HCT116 (cell line): ENCODE results near the gene RNF150. TPM values are rescaled to one million over a fixed set of nuclear protein-coding genes. Genes with fewer than 3 reads are reported as not detected.

Experiments used
- ATAC-seq: fragments of 200-7000 bp; cut with Tn5 transposase; 2 replicates; pipeline ENCODE4 v1.9.1; 2020; ENCODE audit warnings: mild to moderate bottlenecking, moderate library complexity
- BruUV-seq: library from RNA; stranded (reverse); fragments of 400-500 nt; replicated peaks from 2 replicates; lab custom pipeline; 2021; lab: Mats Ljungman, UMichigan
- CTCF ChIA-PET: fragments of 300-600 bp; sonication (Branson Sonifier 250); formaldehyde crosslinking; loops from one replicate; lab custom pipeline; 2021; ENCODE audit warnings: antibody characterized with exemption; lab: Charles Lee
- POLR2A ChIA-PET: fragments of 300-600, 350-600 bp; sonication (Branson Sonifier 250); formaldehyde crosslinking; loops from one replicate; lab custom pipeline; 2021; ENCODE audit warnings: antibody characterized with exemption; lab: Charles Lee
- RAD21 ChIA-PET, 2 experiments: fragments of 300-600 bp; sonication (Branson Sonifier 250); formaldehyde crosslinking; loops; one replicate each; lab custom pipeline; 2023; ENCODE audit warnings: low total read pairs in 2 of 2; ENCODE audit not compliant: uncharacterized antibody in 2 of 2, unreplicated experiment in 2 of 2, low non-redundant PET in 1 of 2; lab: Charles Lee
- DNase-seq: peaks from one replicate; pipeline ENCODE4 v3.0.0-alpha.2; 2010; ENCODE audit warnings: low read depth, low spot score
- H2AFZ ChIP-seq: fragments of 200-600 bp; shearing (Covaris generic), sonication (generic); 2 replicates; pipeline ENCODE4 v1.6.1; 2017; ENCODE audit warnings: low read depth, mixed run types, mixed read lengths, antibody characterized with exemption, low read length; ENCODE audit not compliant: poor library complexity, severe bottlenecking
- H3K27ac ChIP-seq: 2 replicates; pipeline ENCODE4 v1.5.1; 2012; ENCODE audit warnings: low read depth, low read length
- H3K27me3 ChIP-seq: fragments of 200-600 bp; sonication (generic); 2 replicates; pipeline ENCODE4 v1.6.1; 2016; ENCODE audit warnings: mixed run types, low read length, mixed read lengths; ENCODE audit not compliant: insufficient read depth
- H3K36me3 ChIP-seq, 2 experiments: fragments of 200-500 bp in 1 of 2; fragments of 200-600 bp in 1 of 2; sonication (Bioruptor generic) in 1 of 2; sonication (generic) in 1 of 2; 2 replicates each; pipeline versions ENCODE4 v1.5.1 to v1.6.1; 2014 to 2016; ENCODE audit warnings: low read length in 2 of 2, inconsistent platforms in 1 of 2, mixed read lengths in 1 of 2, mixed run types in 1 of 2; ENCODE audit not compliant: insufficient read depth in 2 of 2, control insufficient read depth in 1 of 2
- H3K4me1 ChIP-seq, 2 experiments: fragments of 200-600 bp in 1 of 2; sonication (generic) in 1 of 2; 2 replicates each; pipeline versions ENCODE4 v1.5.1 to v1.6.1; 2012 to 2017; ENCODE audit warnings: low read length in 2 of 2, inconsistent platforms in 1 of 2, mild to moderate bottlenecking in 1 of 2, mixed read lengths in 1 of 2, mixed run types in 1 of 2, moderate library complexity in 1 of 2; ENCODE audit not compliant: insufficient read depth in 2 of 2, control insufficient read depth in 1 of 2
- H3K4me2 ChIP-seq: fragments of 200-600 bp; sonication (generic); 2 replicates; pipeline ENCODE4 v1.6.1; 2017; ENCODE audit warnings: mixed run types, low read length, mixed read lengths
- H3K4me3 ChIP-seq, 2 experiments: fragments of 200-600 bp in 1 of 2; sonication (generic) in 1 of 2; replicated peaks in 1 of 2; 2 replicates each; pipeline ENCODE4 v1.5.1; 2011 to 2016; ENCODE audit warnings: low read length in 2 of 2, control low read depth in 1 of 2, low read depth in 1 of 2, mild to moderate bottlenecking in 1 of 2, mixed read lengths in 1 of 2, mixed run types in 1 of 2
- H3K79me2 ChIP-seq: fragments of 200-600 bp; sonication (generic); 2 replicates; pipeline ENCODE4 v1.6.1; 2017; ENCODE audit warnings: mild to moderate bottlenecking, mixed run types, low read length, moderate library complexity, mixed read lengths; ENCODE audit not compliant: insufficient read depth
- H3K9ac ChIP-seq: fragments of 200-600 bp; sonication (generic); 2 replicates; pipeline ENCODE4 v1.6.1; 2016; ENCODE audit warnings: low read length, mixed read lengths
- H3K9me2 ChIP-seq: fragments of 200-600 bp; sonication (generic), shearing (Covaris generic); 2 replicates; pipeline ENCODE4 v1.6.1; 2017; ENCODE audit warnings: mixed run types, mild to moderate bottlenecking, moderate library complexity; ENCODE audit not compliant: insufficient read depth
- H3K9me3 ChIP-seq, 2 experiments: fragments of 200-500 bp in 1 of 2; fragments of 200-600 bp in 1 of 2; sonication (Bioruptor generic) in 1 of 2; sonication (generic) in 1 of 2; 2 replicates each; pipeline ENCODE4 v1.6.1; 2014 to 2017; ENCODE audit warnings: low read length in 2 of 2, mixed read lengths in 2 of 2, inconsistent platforms in 1 of 2, low read depth in 1 of 2, mild to moderate bottlenecking in 1 of 2, mixed run types in 1 of 2, moderate library complexity in 1 of 2; ENCODE audit not compliant: control insufficient read depth in 1 of 2, insufficient read depth in 1 of 2
- H4K20me1 ChIP-seq: fragments of 200-600 bp; sonication (generic), shearing (Covaris generic); 2 replicates; pipeline ENCODE4 v1.6.1; 2017; ENCODE audit warnings: mixed run types, mild to moderate bottlenecking, moderate library complexity; ENCODE audit not compliant: insufficient read depth
- CEBPB ChIP-seq: IDR thresholded peaks from 2 replicates; pipeline ENCODE4 v1.6.1; 2012; ENCODE audit warnings: low read depth
- CTCF ChIP-seq, 3 experiments: fragments of 200-600 bp in 1 of 3; sonication (generic) in 1 of 3; IDR thresholded peaks in 2 of 3; conservative IDR thresholded peaks in 1 of 3; 2 replicates each; pipeline ENCODE4 v1.5.1; 2012 to 2017; ENCODE audit warnings: low read depth in 2 of 3, low read length in 2 of 3, antibody characterized with exemption in 1 of 3, borderline replicate concordance in 1 of 3, control low read depth in 1 of 3, mild to moderate bottlenecking in 1 of 3, mixed read lengths in 1 of 3, mixed run types in 1 of 3, moderate library complexity in 1 of 3; ENCODE audit not compliant: insufficient read depth in 1 of 3
- EGR1 ChIP-seq: IDR thresholded peaks from 2 replicates; pipeline ENCODE4 v1.6.1; 2012; ENCODE audit warnings: low read depth
- ELF1 ChIP-seq: IDR thresholded peaks from 2 replicates; pipeline ENCODE4 v1.6.1; 2012; ENCODE audit warnings: low read depth, borderline replicate concordance
- EZH2 ChIP-seq: fragments of 200-600 bp; sonication (generic); IDR thresholded peaks from 2 replicates; pipeline ENCODE4 v1.6.1; 2017; ENCODE audit warnings: antibody characterized with exemption, mixed run types
- FOSL1 ChIP-seq: IDR thresholded peaks from 2 replicates; pipeline ENCODE4 v1.6.1; 2012; ENCODE audit warnings: low read depth
- POLR2AphosphoS5 ChIP-seq: IDR thresholded peaks from 2 replicates; pipeline ENCODE4 v1.6.1; 2011; ENCODE audit warnings: mild to moderate bottlenecking, low read depth, low read length, moderate library complexity
- RAD21 ChIP-seq: IDR thresholded peaks from 2 replicates; pipeline ENCODE4 v1.6.1; 2012; ENCODE audit warnings: low read depth, mild to moderate bottlenecking
- SIN3A ChIP-seq: IDR thresholded peaks from 2 replicates; pipeline ENCODE4 v1.6.1; 2012; ENCODE audit warnings: low read depth
- SP1 ChIP-seq: IDR thresholded peaks from 2 replicates; pipeline ENCODE4 v1.6.1; 2012; ENCODE audit warnings: low read depth
- SRF ChIP-seq: IDR thresholded peaks from 2 replicates; pipeline ENCODE4 v1.6.1; 2012; ENCODE audit warnings: low read depth
- ZFX ChIP-seq: fragments of 450-650 bp; IDR thresholded peaks from 2 replicates; pipeline ENCODE4 v1.6.1; 2017
- intact Hi-C: fragments of 100-400 bp; cut with micrococcal nuclease; formaldehyde crosslinking; loops from 2 replicates; pipeline ENCODE4 v1.10.0; 2022
- total RNA-seq: library from RNA; stranded (reverse); gene quantifications from one replicate; pipeline ENCODE4 v1.2.1, GENCODE V29; 2021; ENCODE audit not compliant: unreplicated experiment

Gene RNF150
- total RNA-seq, 1 experiment from 2014 or later: 0.07 TPM

DNA sequence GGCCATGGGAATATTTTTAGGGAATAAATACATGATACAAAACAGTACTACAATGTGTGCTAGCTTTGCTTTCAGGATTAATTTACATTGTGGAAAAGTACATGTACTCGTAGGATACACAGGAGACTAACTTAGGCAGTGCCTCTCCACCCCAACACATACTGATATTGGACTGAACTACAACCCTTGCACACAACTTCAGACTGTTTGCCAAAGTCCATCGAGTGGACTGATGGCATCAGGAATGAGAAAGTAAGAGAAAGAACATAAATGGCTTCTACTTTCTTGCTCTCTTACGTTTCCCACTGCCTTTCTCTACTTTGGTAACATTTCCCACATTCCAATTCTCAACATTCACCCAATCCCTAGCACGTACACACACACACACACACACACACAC, 130.1 kb downstream of the RNF150 start:
- H3K4me3 ChIP-seq: no peak overlapping the region
- intact Hi-C loops: no loop called here
- H3K36me3 ChIP-seq: no peaks in the 10 kb centered on the region
- no peaks in the 10 kb centered on the region for H3K9me3 ChIP-seq
- ChIA-PET CTCF (no interaction called here), POLR2A (no interaction called here), RAD21 (no interaction called here)
- H3K79me2 ChIP-seq: no peaks in the 10 kb centered on the region
- no peak overlapping the region for H3K27ac ChIP-seq
- H4K20me1 ChIP-seq: no peaks in the 10 kb centered on the region
- no peak overlapping the region for H2AFZ ChIP-seq
- H3K4me1 ChIP-seq: no peaks in the 10 kb centered on the region
- no TSS peak for BruUV-seq
- no peak for DNase-seq
- no peaks in the 10 kb centered on the region for H3K27me3 ChIP-seq
- no peak for TF ChIP-seq EZH2
- no peak overlapping the region for H3K9ac ChIP-seq
- no peak for ATAC-seq
- H3K9me2 ChIP-seq: no peaks in the 10 kb centered on the region
- no peak overlapping the region for H3K4me2 ChIP-seq

DNA sequence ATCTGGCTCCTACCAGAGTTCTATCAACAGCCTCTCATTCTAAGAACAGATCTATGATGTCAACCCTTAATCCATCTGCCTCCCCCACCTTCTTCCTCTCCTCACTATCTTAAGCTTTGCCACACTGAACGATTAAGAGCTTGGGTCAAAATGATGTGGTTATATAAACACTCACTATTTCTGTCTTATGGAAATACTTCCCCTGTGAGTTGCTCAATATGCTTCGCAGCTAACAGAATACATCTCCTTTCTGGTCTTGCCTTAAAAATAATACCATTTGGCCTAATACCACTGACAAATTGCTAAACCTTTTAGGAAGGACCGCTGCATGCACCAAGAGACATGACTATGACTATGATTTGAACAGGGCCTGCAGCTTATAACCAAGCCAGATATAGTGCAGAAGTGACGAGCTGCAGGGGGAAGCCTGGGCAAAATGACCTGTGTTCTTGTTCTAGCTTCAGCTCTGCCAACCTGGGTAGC, 130.9 kb downstream of the RNF150 start:
- CTCF ChIA-PET: no interaction called here
- no peak overlapping the region for H3K4me2 ChIP-seq

More for the DNA sequence above, 130.9 kb downstream of the RNF150 start:
- Histone ChIP-seq H3K9me3 (no peaks in the 10 kb centered on the region), H4K20me1 (no peaks in the 10 kb centered on the region), H3K27ac (no peak overlapping the region), H3K9ac (no peak overlapping the region), H3K27me3 (no peaks in the 10 kb centered on the region), H3K9me2 (no peaks in the 10 kb centered on the region), H3K36me3 (no peaks in the 10 kb centered on the region)
- POLR2A ChIA-PET: no interaction called here
- RAD21 ChIA-PET: no interaction called here
- TF ChIP-seq EZH2: no peak
- TF ChIP-seq EGR1: no peak
- TF ChIP-seq SRF: no peak
- TF ChIP-seq POLR2AphosphoS5: no peak
- no peak for TF ChIP-seq RAD21
- TF ChIP-seq ZFX: no peak
- TF ChIP-seq CEBPB: no peak
- TF ChIP-seq CTCF (IDR thresholded peaks at IDR 0.05 in 2 of 3, conservative IDR thresholded peaks at IDR 0.05 in 1 of 3; ENCODE audit: borderline replicate concordance in 1 of 3, insufficient read depth in 1 of 3, low read depth in 2 of 3, low read length in 2 of 3): no peak
- no peak for TF ChIP-seq FOSL1
- no peak for TF ChIP-seq SP1
- no peak for TF ChIP-seq ELF1
- TF ChIP-seq SIN3A: no peak
- TF ChIP-seq, all 23 proteins: peak for 0
- ATAC-seq (no peak), DNase-seq (no peak)
- Histone ChIP-seq H3K4me1 (no peaks in the 10 kb centered on the region), H3K79me2 (no peaks in the 10 kb centered on the region), H2AFZ (no peak overlapping the region), H3K4me3 (no peak overlapping the region)
- no TSS peak for BruUV-seq
- intact Hi-C loops: no loop called here
